GM18526 (cell line): Measurements from ENCODE around the gene ALMS1.

ENCODE experiments used
- POLR2A ChIP-seq: IDR thresholded peaks from 3 replicates; pipeline ENCODE4 v1.6.1; 2011; ENCODE audit not compliant: insufficient read length; ENCODE audit errors: extremely low read depth

The ALMS1 gene

DNA sequence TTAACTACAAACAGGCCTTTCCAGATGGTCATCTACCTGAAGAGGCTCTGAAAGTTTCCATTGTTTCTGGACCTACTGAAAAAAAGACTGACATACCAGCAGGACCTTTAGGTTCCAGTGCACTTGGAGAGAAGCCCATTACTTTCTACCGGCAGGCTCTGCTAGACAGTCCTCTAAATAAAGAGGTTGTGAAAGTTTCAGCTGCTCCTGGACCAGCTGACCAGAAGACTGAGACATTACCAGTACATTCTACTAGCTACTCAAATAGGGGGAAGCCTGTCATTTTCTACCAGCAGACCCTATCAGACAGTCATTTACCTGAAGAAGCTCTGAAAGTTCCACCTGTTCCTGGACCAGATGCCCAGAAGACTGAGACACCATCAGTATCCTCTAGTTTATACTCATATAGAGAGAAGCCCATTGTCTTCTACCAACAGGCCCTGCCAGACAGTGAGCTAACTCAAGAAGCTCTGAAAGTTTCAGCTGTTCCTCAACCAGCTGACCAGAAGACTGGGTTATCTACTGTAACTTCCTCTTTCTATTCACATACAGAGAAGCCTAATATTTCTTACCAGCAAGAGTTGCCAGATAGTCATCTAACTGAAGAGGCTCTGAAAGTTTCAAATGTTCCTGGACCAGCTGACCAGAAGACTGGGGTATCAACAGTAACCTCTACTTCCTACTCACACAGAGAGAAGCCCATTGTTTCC lies 65.8 kb downstream of the ALMS1 start:
- TF ChIP-seq POLR2A, result no peak

DNA sequence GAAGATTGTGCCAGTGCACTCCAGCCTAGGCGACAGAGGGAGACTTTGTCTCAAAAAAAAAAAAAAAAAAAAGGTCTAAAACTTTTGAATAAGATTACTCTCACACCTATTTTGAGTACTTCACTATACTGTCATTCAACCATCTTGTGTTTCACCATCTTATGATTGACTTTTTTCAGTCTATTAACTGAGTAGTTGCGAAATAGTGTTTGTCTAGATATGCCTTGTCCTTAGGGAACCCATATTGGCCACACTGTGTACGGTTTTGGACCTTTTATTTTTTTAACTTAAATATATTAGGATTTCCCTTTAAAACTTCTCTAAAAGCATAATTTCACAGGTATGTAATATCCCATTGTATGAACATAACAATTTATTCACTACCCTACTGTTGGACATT lies 72.3 kb downstream of the ALMS1 start:
- no peak for TF ChIP-seq POLR2A

- TF ChIP-seq POLR2A, result no peak
These were observed 82.7 kb downstream of the ALMS1 start for GRCh38 chr2:73468376-73468775.

DNA sequence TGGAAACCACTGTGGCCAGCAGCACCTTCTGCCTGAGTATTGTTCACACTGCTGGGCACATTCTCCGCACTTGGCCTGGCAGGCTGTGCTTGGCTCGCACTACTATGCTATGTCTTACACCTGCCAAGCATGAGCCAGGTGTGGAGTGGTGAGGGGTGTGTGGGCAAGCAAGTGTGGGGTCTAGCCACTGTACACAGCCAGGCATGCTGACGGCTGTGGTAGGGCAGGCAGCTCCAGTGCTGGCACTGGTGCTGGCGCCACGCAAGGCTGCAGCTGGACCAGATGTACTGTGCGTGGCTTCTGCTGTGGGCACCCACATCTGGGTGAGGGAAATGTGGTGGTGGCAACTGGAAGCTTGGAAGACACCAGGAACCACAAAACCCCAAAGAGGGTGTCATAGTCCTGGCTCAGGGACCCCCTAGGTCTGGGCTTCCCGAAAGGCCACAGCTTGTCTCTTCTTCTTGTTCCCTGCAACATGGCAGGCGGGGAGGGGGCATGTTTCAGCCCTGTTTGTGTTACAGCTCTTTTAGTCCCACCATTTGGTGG lies 101.5 kb downstream of the ALMS1 start:
- no peak for TF ChIP-seq POLR2A

DNA sequence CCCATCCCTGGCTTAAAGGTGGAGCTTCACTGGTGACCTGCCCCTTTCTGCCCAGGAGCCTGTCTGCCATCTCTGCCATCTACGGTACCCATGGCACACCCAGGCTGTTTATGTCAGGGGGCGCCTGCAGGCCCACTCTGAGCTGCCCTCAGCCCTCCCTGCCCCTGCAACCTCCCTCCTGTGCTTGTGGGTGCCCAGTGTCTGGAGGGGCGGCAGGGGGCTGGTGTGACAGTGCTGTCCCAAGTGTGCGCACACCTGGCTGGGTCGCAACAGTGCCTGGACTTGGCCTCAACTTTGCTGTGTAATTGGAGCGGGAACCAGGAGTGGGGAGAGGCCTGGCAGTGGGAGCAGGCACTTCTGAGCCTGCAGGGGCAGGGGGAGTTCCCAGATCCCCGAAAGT lies 102.4 kb downstream of the ALMS1 start:
- no peak for TF ChIP-seq POLR2A

DNA sequence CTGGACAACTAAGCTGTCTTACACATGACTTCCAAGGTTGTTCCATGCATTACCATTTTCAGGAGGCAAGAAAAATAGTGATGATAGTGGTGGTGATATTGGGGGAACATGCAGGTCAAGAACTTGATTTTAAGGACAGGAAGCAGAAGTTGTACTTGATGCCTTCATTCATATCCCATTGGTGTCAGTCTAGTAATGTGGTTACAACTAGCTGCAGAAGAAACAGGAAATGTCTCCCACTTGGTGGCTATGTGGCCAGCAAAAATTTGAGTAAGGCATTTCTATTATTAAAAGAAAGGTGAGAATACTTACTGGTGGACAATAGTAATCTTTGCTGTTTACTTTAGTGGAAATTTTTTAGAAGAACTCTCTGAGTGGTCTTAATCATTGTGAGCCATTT lies 103.4 kb downstream of the ALMS1 start:
- TF ChIP-seq POLR2A, result no peak

GRCh38 chr2:73494031-73494430 lies 108.4 kb downstream of the ALMS1 start:
- no peak for TF ChIP-seq POLR2A

DNA sequence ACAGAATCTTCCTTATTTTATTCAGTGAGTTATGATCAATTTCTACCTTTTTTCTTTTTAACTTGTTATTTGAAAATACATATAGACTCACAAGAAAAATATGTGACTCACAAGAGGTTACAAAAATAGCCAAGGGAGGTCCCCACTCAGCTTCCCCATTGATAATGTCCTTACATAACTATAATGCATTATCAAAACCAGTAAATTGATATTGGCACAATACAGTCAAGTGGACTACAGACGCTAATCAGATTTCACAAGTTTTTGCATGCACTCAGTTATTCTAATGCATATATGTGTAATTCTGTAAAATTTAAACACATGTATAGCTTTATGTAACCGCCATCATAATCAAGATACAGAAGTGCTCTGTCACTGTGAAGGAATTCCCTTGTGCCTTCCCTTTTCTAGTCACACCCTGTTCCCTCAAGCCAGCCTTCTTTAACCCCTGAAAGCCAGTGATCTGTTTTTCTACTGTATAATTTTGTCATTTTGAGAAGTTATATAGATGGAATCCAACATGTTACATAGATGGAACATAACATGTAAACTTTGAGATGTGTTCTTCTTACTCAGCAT lies 118.4 kb downstream of the ALMS1 start:
- no peak for TF ChIP-seq POLR2A

DNA sequence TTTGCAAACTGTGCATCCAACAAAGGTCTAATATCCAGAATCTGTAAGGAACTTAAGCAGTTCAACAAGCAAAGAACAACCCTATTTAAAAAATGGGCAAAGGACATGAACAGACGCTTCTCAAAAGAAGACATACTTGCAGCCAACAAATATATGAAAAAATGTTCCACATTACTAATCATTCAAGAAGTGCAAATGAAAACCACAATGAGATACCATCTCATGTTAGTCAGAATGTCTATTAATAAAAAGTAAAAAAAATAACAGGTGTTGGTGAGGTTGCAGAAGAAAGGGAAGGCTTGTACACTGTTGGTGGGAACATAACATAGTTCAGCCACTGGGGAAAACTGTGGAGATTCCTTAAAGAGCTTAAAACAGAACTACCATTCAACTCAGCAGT lies 130.4 kb downstream of the ALMS1 start:
- no peak for TF ChIP-seq POLR2A

DNA sequence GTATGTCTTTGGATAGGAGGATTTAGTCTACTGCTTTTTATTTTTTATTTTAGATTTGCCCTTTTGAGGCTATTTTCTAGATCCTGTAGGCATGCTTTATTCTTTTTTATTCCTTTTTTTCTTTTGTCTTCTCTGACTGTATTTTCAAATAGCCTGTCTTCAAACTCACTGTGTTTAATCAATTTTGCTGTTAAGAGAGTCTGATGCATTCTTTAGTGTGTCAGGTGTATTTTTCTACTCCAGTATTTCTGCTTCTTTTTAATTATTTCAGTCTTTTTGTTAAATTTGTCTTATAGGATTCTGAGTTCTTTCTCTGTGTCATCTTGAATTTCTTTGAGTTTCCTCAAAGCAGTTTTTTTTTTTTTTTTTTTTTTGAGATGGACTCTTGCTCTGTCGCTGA lies 143.1 kb downstream of the ALMS1 start:
- no peak for TF ChIP-seq POLR2A

DNA sequence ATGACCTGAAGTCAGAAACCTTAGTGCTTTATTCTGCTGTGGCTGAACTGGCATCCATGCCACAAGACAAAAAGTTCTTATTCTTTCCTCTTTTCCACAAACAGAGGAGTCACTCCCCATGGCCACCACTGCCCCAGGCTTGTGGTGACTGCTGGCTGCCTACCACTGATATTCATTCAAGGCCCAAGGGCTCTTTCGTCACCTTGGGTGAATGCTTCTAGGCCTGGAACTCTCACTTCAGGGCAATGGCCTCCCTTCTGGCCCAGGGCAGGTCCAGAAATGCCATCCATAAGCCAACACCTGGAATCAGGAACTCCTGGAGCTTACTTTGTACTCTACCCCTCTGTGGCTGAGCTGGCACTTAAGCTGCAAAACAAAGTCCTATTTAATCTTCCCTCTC lies 146.7 kb downstream of the ALMS1 start:
- TF ChIP-seq POLR2A, result no peak

- no peak for TF ChIP-seq POLR2A
These were observed 150.7 kb downstream of the ALMS1 start for GRCh38 chr2:73536133-73536840.

DNA sequence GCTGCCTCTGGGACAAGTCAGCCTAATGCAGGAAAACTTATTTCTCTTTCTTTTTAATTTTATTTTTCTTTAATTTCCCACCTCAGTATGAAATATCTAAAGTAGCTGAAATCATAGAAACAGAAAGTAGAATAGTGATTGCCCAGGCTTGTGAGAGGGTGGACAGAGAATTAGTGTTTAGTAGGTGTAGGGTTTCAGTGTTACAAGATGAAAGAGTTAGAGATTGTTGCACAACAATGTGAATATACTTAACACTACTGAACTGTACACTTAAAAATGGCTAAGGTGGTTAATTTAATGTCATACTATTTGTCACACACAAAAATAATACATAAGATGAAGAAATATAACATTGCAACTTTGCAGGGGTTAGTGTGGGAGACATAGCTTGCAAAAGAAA lies 175.8 kb downstream of the ALMS1 start:
- no peak for TF ChIP-seq POLR2A

DNA sequence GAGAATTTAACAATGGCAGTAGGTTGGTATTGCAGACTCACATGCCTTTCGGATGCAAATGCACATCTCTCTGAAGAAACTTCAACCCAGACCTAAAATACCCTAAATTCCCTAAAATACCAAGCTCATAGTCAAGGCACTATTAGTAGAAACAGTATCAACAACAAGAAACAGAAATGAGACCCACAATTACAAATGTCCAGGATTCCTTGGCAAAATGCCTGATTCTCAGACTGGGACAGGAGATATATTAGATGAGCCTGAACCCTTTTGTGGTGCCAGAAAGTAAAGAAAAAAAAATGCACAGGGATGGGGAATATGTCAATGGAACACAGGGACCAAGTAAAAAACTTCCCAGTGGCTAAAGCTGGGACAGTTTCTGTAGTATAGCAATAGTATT lies 179.3 kb downstream of the ALMS1 start:
- TF ChIP-seq POLR2A, result no peak

DNA sequence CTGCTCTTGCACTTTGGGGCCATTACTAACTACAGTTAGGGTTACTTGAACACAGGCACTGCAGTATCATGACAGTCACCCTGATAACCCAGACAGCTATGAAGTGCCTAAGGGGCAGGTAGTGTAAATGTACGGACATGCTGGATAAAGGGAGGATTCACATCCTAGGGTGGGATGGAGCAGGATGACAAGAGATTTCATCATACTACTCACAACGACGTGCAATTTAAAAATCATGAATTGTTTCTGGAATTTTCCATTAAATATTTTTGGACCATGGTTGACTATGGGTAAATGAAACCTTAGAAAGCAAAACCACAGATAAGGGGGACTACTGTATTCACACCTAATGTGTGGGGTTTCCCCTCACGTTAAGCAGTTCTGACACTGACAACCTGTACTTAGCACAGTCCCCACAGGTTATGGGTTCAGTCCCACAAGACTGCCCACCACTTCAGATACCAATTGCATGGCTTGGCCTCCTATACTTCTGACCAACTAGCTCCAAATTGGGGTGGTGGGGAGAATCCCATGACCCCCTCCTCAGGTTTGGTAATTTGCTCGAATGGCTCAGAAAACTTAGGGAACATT lies 180.7 kb downstream of the ALMS1 start:
- TF ChIP-seq POLR2A, result no peak

- TF ChIP-seq POLR2A, result no peak
These were observed 189.6 kb downstream of the ALMS1 start for GRCh38 chr2:73575261-73575660.
